ENCODE data around the gene TMEM225B. TPM values are rescaled to one million over a fixed set of nuclear protein-coding genes. Genes with fewer than 3 reads are reported as not detected.

TMEM225B gene
- total RNA-seq, 1 experiment from 2014 or later: 3.1 TPM

GRCh38 chr7:99616359-99617191 lies 18.5 kb downstream of the TMEM225B start, which contains the start of gene ZSCAN25 (continued):
- TF ChIP-seq ZBTB33 (IDR thresholded peaks at IDR 0.05; ENCODE audit: extremely low read depth, insufficient replicate concordance, low read length) (peak; percentile 14), YY1 (IDR thresholded peaks at IDR 0.05; ENCODE audit: extremely low read depth, insufficient replicate concordance, low read depth, low read length) (peak; percentile 61), SP1 (IDR thresholded peaks at IDR 0.05; ENCODE audit: low read depth) (no peak), SRF (IDR thresholded peaks at IDR 0.05; ENCODE audit: low read depth) (no peak)

- H2AFZ ChIP-seq (ENCODE audit: low read depth, low read length, poor library complexity, severe bottlenecking): no peak overlapping the region
- POLR2A ChIA-PET: interaction anchor here (0.7 to 1.9 kb wide), 4 partner anchors 9 to 146 kb away, joined by 3 to 6 read pairs (median 4); partner anchors contain the start of genes ZKSCAN5 and ZNF655
- H3K4me3 ChIP-seq (replicated peaks in 1 of 2; ENCODE audit: low read depth in 1 of 2, low read length in 2 of 2): peak overlapping the region; percentile 99
- H3K79me2 ChIP-seq (ENCODE audit: insufficient read depth, low read length): peaks cover 42% of the 10 kb centered on the region
- no peak for ATAC-seq
- H3K9me3 ChIP-seq (ENCODE audit: control insufficient read depth in 1 of 2, insufficient read depth in 1 of 2, low read depth in 1 of 2, low read length in 2 of 2): no peaks in the 10 kb centered on the region
- peak overlapping the region; percentile 61 for H3K27ac ChIP-seq (ENCODE audit: low read depth, low read length)
- H4K20me1 ChIP-seq (ENCODE audit: insufficient read depth): no peaks in the 10 kb centered on the region
- peaks cover 9 to 24% of the 10 kb centered on the region in 2 experiments for H3K4me1 ChIP-seq (ENCODE audit: control insufficient read depth in 1 of 2, insufficient read depth in 2 of 2, low read length in 2 of 2)
- H3K4me2 ChIP-seq (ENCODE audit: low read length): peak overlapping the region; percentile 92
- no peaks in the 10 kb centered on the region for H3K27me3 ChIP-seq (ENCODE audit: insufficient read depth, low read length)
- RAD21 ChIA-PET (ENCODE audit: low non-redundant PET in 1 of 2, low total read pairs in 2 of 2, uncharacterized antibody in 2 of 2, unreplicated experiment in 2 of 2): no interaction called here
- peaks cover 25 to 28% of the 10 kb centered on the region in 2 experiments; a peak in 3 of 4 replicates for H3K36me3 ChIP-seq (ENCODE audit: control insufficient read depth in 1 of 2, insufficient read depth in 2 of 2, low read length in 2 of 2)
- intact Hi-C loops (cut with micrococcal nuclease): loop anchor here (5.0 to 10.0 kb wide), 3 partner anchors 60 to 115 kb away; partner anchors contain the start of genes ZKSCAN5, ZNF394 and ZNF655
- no peaks in the 10 kb centered on the region for H3K9me2 ChIP-seq (ENCODE audit: insufficient read depth)
- TF ChIP-seq FOSL1 (IDR thresholded peaks at IDR 0.05; ENCODE audit: low read depth): no peak
- TF ChIP-seq ZFX (IDR thresholded peaks at IDR 0.05): peak; percentile 63; the same call in 1 of the 2 replicates
- peak; percentile 1; the same call in 1 of the 2 replicates for TF ChIP-seq SIN3A (IDR thresholded peaks at IDR 0.05; ENCODE audit: low read depth)
- TSS peak; percentile 39 for BruUV-seq (replicated peaks)
- no peak for DNase-seq (ENCODE audit: low read depth, low spot score)
- CTCF ChIA-PET: no interaction called here
- peak overlapping the region; percentile 97 for H3K9ac ChIP-seq (ENCODE audit: low read length)
Observed at GRCh38 chr7:99617192-99617781, 19.2 kb downstream of the TMEM225B start.
